ENCODE measurements around the gene ELMO1. TPM values are rescaled to one million over a fixed set of nuclear protein-coding genes. Genes with fewer than 3 reads are reported as not detected.

The ELMO1 gene
- total RNA-seq, 1 experiment from 2014 or later, result 1.1 TPM

- TF ChIP-seq, protein P1, sequence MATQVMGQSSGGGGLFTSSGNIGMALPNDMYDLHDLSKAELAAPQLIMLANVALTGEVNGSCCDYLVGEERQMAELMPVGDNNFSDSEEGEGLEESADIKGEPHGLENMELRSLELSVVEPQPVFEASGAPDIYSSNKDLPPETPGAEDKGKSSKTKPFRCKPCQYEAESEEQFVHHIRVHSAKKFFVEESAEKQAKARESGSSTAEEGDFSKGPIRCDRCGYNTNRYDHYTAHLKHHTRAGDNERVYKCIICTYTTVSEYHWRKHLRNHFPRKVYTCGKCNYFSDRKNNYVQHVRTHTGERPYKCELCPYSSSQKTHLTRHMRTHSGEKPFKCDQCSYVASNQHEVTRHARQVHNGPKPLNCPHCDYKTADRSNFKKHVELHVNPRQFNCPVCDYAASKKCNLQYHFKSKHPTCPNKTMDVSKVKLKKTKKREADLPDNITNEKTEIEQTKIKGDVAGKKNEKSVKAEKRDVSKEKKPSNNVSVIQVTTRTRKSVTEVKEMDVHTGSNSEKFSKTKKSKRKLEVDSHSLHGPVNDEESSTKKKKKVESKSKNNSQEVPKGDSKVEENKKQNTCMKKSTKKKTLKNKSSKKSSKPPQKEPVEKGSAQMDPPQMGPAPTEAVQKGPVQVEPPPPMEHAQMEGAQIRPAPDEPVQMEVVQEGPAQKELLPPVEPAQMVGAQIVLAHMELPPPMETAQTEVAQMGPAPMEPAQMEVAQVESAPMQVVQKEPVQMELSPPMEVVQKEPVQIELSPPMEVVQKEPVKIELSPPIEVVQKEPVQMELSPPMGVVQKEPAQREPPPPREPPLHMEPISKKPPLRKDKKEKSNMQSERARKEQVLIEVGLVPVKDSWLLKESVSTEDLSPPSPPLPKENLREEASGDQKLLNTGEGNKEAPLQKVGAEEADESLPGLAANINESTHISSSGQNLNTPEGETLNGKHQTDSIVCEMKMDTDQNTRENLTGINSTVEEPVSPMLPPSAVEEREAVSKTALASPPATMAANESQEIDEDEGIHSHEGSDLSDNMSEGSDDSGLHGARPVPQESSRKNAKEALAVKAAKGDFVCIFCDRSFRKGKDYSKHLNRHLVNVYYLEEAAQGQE (IDR thresholded peaks at IDR 0.05; ENCODE audit: low read depth), result no peak
- TF ChIP-seq ELF1 (IDR thresholded peaks at IDR 0.05; ENCODE audit: borderline replicate concordance, low read depth), result no peak
Observed at GRCh38 chr7:37467002-37467401, 18.3 kb upstream of the ELMO1 start (continued).

GRCh38 chr7:37462138-37462537 lies 13.5 kb upstream of the ELMO1 start:
- no peak overlapping the region for H3K4me3 ChIP-seq (replicated peaks in 1 of 2; ENCODE audit: low read depth in 1 of 2, low read length in 2 of 2)
- intact Hi-C loops (cut with micrococcal nuclease), result no loop called here
- H3K9ac ChIP-seq (ENCODE audit: low read length), result no peak overlapping the region
- H3K79me2 ChIP-seq (ENCODE audit: insufficient read depth, low read length), result no peaks in the 10 kb centered on the region
- H3K9me2 ChIP-seq (ENCODE audit: insufficient read depth), result no peaks in the 10 kb centered on the region
- no peaks in the 10 kb centered on the region for H4K20me1 ChIP-seq (ENCODE audit: insufficient read depth)
- no peaks in the 10 kb centered on the region for H3K9me3 ChIP-seq (ENCODE audit: control insufficient read depth in 1 of 2, insufficient read depth in 1 of 2, low read depth in 1 of 2, low read length in 2 of 2)
- H3K36me3 ChIP-seq (ENCODE audit: control insufficient read depth in 1 of 2, insufficient read depth in 2 of 2, low read length in 2 of 2), result no peaks in the 10 kb centered on the region
- TF ChIP-seq EGR1 (IDR thresholded peaks at IDR 0.05; ENCODE audit: low read depth), result no peak
- no peak for TF ChIP-seq YY1 (IDR thresholded peaks at IDR 0.05; ENCODE audit: extremely low read depth, insufficient replicate concordance, low read depth, low read length)
- no peak for TF ChIP-seq ZNF274 (IDR thresholded peaks at IDR 0.05; ENCODE audit: low read depth, low read length)
- TF ChIP-seq JUND (IDR thresholded peaks at IDR 0.05), result no peak
- TF ChIP-seq MAX (IDR thresholded peaks at IDR 0.05), result no peak
- no peak for TF ChIP-seq CEBPB (IDR thresholded peaks at IDR 0.05; ENCODE audit: low read depth)
- no peak for TF ChIP-seq RAD21 (IDR thresholded peaks at IDR 0.05; ENCODE audit: low read depth)
- no peak for TF ChIP-seq CBX3 (IDR thresholded peaks at IDR 0.05; ENCODE audit: low read depth)
- TF ChIP-seq SP1 (IDR thresholded peaks at IDR 0.05; ENCODE audit: low read depth), result no peak
- TF ChIP-seq ELF1 (IDR thresholded peaks at IDR 0.05; ENCODE audit: borderline replicate concordance, low read depth), result no peak
- TF ChIP-seq, protein P1 (IDR thresholded peaks at IDR 0.05; ENCODE audit: low read depth), result no peak
- no peak for TF ChIP-seq POLR2AphosphoS5 (IDR thresholded peaks at IDR 0.05; ENCODE audit: low read depth, low read length)
- no peak for TF ChIP-seq TCF7L2 (IDR thresholded peaks at IDR 0.05; ENCODE audit: borderline replicate concordance, extremely low read depth, insufficient read depth, insufficient read length)
- no peaks in the 10 kb centered on the region for H3K4me1 ChIP-seq (ENCODE audit: control insufficient read depth in 1 of 2, insufficient read depth in 2 of 2, low read length in 2 of 2)
- BruUV-seq (replicated peaks), result no TSS peak
- no peak overlapping the region for H3K4me2 ChIP-seq (ENCODE audit: low read length)
- CTCF ChIA-PET, result no interaction called here
- no peak overlapping the region for H3K27ac ChIP-seq (ENCODE audit: low read depth, low read length)
- ATAC-seq (no peak), DNase-seq (ENCODE audit: low read depth, low spot score) (no peak)
- no peak overlapping the region for H2AFZ ChIP-seq (ENCODE audit: low read depth, low read length, poor library complexity, severe bottlenecking)
- POLR2A ChIA-PET, result no interaction called here
- peaks cover 15% of the 10 kb centered on the region; the same call in 1 of the 2 replicates for H3K27me3 ChIP-seq (ENCODE audit: insufficient read depth, low read length)
- RAD21 ChIA-PET (ENCODE audit: low non-redundant PET in 1 of 2, low total read pairs in 2 of 2, uncharacterized antibody in 2 of 2, unreplicated experiment in 2 of 2), result no interaction called here
